ENCODE results near the gene MPLKIP. TPM values are rescaled to one million over a fixed set of nuclear protein-coding genes. Genes with fewer than 3 reads are reported as not detected.

The MPLKIP gene
- total and polyA plus RNA-seq, 10 of the 15 experiments (the other 5 are each of a cell fraction or from before 2014, with no cell fraction given): 4.6 to 78.8 (median 37.2) TPM

DNA sequence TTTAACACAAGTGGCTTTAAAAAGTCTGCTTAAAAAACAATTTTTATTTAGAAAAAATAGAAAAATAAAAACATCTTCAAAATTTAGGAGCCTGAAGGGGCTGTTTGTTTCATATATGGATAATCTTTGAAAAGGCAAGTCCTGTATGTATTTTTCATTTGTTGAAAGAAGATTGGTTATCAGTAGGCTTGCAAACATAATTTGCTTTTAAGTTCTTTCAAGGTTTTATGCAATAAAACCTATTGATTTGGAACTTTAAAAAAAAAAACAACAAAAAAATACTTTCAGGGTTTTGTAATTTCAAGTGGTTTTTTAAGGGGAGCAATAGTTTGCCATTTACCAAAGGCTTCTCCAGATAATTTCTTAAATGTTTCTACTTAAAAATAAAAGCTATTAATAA lies 35.6 kb downstream of the MPLKIP start (continued):
- TF ChIP-seq CUX1 (IDR thresholded peaks at IDR 0.05; ENCODE audit: insufficient replicate concordance, low read depth, low read length): no peak
- no peak for TF ChIP-seq WRNIP1 (IDR thresholded peaks at IDR 0.05; ENCODE audit: borderline replicate concordance, low read depth, low read length)
- TF ChIP-seq, protein P1, sequence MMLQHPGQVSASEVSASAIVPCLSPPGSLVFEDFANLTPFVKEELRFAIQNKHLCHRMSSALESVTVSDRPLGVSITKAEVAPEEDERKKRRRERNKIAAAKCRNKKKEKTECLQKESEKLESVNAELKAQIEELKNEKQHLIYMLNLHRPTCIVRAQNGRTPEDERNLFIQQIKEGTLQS (IDR thresholded peaks at IDR 0.05; ENCODE audit: borderline replicate concordance, extremely low read depth, low read depth, low read length): no peak
- no peak for TF ChIP-seq FOXM1 (IDR thresholded peaks at IDR 0.05; ENCODE audit: low read depth, low read length)
- no peak for TF ChIP-seq ZSCAN29 (IDR thresholded peaks at IDR 0.05)
- TF ChIP-seq RCOR1 (conservative IDR thresholded peaks at IDR 0.05; ENCODE audit: low read depth, low read length): no peak
- no peak for TF ChIP-seq PKNOX1 (IDR thresholded peaks at IDR 0.05)

Measured in GM12878 (cell line).